ELF-1 (cell line): ENCODE data around the gene EFCAB11.
A peak's percentile ranks its signal among the peaks of the same experiment; 100 is the strongest.

Source experiments
- DNase-seq: peaks from one replicate; pipeline ENCODE4 v3.0.0-alpha.2; 2016; ENCODE audit warnings: low read depth, low spot score

EFCAB11 gene

GRCh38 chr14:89957376-89957775 is 2.8 kb upstream of the EFCAB11 start:
- DNase-seq = no peak

GRCh38 chr14:89956661-89957009 is 2.1 kb upstream of the EFCAB11 start:
- DNase-seq = no peak

DNA sequence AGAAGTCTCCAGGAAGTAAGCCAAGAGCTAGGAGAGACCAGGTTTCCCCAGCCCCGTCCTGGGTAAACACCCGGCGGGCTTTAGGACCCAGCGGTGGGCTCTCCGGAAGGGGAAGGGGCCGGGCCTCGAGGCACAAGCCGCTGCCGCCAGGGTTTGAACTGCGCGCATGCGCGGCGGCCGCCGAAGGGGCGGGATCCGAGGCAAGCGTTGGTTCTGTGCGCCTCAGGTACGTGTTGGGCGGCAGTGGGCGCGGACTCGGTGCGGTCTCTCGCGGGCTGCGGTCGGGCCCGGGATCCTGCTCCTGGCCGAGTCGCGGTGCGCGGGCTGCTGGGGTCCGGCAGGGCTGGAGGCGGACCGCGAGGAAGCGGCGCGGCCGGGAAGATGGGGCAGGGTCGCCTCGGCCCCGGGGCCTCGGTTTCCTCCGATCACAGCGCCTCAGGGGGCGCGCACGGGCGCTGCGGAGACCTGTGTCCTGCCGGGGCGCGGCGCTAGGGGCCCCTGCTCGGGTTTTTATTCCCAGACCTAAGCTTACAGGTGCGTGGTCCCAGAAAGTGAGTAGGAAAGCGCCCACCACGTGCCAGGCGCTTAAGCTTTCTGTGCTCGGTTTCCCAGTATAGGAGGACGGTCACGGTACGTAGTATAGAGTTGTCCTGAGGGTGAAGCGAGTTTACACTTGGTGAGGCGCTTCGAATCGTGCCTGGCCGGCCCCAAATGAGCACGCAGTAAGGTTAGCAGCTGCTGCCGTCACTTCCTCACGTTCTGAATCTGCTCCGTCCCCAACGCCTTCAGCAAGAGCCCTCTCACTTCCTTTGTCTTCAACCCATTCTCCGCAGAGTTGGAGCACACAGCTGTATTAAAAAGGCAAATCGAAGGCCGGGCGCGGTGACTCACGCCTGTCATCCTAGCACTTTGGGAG is 1.5 kb upstream of the EFCAB11 start, which contains the start of gene TDP1:
Gene TDP1, plus strand, starts transcription at position 183 of the 916 bp plus-strand sequence. CDS start 7,188 bp downstream, outside the sequence.
- peak; percentile 98 for DNase-seq

DNA sequence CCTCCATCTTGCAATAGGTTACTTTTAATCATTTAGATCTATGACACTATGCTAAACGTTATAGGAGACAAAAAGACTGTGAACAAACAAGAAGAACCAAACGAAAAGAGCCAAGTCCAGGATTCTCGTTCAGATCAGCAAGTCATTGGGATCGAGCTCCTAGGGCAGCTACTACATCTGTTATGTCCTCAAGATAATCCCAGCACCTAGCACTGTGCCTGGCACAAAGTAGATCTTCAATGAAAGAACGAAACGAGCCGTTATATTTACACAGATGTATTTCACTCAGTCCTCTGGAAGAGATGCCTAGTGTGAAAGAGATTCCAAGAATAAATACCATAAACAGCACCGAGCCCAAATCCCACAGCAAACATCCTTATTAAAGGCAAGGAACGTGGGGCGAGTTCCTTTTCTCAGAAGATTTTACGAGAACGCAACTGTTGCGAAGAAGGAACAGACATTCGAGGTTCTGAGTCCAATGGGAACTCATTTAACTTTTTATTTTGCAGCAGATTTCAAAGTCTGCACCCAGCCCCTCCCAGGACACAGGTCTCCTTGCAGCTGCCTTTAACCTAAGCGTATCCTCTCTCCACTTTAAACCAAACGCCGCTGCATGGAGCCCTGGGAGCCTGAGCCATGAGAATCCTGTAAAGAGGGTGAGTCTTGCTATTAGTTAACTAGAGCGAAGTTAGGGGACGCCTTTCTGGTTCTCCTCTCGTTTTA is 653 bp upstream of the EFCAB11 start:
- no peak for DNase-seq

DNA sequence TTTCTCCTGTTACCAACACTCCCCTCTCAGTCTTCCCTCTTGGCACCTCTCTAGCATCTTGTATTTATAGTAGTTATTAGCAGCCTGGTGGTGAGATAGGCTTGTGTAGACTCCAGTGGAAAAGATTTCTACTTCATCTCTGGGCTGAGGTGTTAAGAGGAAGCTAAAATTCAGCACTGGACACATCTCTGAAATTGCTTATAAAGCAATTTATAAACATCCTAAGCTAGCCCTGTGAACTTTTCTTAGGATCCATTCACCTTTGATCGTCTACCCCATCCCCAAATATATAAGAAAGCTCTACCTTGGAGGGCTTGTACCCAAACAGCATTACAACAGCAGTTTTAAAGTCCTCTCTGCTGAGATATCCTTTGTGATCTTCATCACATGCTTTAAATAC is 928 bp downstream of the EFCAB11 start:
- no peak for DNase-seq

DNA sequence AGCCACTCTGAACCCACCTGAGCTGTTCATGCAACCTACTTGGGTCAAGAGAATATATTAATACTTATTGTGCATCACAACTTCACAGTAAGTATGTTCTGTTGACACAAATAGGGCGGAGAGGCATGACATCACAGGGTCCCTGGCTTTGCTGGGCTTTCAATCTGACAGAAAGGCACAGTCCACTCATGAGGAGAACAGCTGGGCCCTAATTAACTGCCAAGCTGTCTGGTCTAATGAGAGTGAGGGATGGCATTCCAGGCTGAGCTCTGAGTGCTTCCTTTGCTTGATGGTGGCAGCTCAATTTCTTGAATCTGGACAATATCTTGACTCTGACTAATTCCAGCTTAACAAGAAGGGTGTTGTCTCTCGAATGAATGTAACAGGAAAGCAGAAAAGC is 2.0 kb downstream of the EFCAB11 start:
- no peak for DNase-seq

DNA sequence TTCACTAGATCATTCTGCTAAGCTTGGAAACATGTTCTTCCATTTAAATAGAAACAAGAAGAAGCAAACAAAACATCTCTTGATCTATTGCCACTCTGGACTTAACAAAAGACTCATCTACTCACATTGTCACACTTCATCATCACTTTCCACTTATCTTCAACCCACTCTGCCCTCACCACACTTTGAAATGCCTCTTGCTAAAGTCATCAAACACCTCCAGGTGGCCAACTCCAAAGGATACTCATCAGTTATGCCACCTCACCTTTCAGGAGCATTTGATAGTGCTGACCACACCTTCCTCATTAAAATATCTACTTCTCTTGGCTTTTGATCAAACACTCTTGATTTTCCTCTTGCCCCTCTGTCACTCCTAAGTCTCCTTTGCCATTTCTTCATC is 7.2 kb downstream of the EFCAB11 start:
- DNase-seq = no peak

DNA sequence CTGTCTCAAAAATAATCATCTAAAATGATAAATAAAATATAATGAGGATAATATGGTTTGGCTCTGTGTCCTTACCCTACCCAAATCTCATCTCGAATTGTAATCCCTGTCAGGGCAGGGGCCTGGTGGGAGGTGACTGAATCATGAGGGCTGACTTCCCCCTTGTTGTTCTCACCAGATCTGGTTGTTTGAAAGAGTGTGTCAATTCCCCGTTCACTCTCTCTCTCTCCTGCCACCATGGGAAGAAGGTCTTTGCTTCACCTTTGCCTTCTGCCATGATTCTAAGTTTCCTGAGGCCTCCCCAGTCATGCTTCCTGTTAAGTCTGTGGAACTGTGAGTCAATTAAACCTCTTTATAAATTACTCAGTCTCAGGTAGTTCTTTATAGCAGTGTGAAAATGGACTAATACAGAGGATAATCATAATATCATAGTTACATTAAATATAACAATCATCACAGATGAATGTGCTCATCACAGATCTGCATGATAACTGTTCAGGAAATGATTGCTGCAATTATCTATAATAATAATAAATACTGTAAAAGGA is 12.6 kb downstream of the EFCAB11 start:
- DNase-seq = no peak

DNA sequence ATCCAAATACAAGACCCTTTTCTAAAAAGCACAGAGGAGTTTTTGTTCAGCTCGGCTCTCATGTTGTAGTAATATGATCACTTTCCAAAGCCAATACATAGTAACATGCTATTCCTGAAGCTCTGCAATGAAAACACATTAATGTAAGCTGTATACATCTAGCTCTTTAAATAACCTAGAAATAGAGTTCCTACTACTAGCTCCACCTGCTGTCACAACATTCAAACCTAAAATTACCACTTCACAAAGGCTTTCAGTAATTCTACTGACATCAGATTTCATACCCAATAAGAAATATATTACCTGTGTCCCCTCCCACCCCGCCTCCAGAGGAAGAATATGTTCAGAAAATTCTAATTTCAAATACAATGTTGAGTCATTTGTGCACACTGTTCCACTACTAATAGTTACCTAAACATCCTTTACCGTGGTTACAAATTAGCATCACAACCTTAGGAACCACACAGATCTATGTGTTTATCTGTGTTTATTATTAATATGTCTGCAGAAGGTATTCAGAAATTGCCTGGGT is 17.8 kb downstream of the EFCAB11 start:
- no peak for DNase-seq

DNA sequence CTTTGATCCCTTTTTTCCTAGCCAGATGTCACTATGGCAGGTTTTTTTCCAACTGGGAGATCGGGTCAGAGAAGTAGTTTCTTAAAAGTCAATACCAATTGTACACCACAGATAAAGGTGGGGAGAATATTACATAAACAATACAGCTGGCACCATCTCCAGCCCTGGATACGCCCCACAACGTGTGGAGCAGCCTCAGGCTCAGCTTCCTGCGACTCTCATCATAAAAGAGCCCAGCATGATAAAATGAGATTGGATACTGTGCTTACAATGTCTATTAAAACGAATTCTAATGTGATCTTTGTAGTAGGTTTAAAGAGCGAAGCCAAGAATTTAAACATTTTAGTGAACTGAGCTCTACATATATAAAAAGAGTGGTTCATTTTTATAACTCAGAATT is 21.5 kb downstream of the EFCAB11 start:
- DNase-seq = no peak

- no peak for DNase-seq
These were observed 27.2 kb downstream of the EFCAB11 start for GRCh38 chr14:89927186-89927865.

GRCh38 chr14:89926694-89927093 is 27.8 kb downstream of the EFCAB11 start:
- no peak for DNase-seq

GRCh38 chr14:89924268-89924667 is 30.3 kb downstream of the EFCAB11 start:
- no peak for DNase-seq

- no peak for DNase-seq
These were observed 32.3 kb downstream of the EFCAB11 start for GRCh38 chr14:89922031-89922907.

- no peak for DNase-seq
These were observed 33.2 kb downstream of the EFCAB11 start for GRCh38 chr14:89921346-89921745.

DNA sequence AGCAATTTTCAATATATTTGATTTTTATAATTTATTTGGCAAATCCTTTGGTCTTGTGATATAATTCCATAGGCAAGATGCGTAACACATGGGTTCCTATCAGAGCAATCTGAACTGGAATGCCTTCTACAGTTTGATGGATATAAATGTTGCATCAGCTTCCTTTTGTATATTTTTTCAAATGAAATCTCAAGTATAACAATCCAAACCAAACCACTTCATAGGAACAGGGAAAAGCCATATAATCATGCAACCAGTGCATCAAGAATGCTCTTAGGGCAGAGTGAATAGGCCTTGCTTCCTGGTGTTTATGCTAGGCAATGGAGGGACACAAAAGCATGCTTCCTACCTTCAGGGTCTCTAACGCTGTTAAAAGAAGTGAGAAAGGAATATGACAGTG is 34.5 kb downstream of the EFCAB11 start:
- no peak for DNase-seq

- DNase-seq = no peak
These were observed 35.8 kb downstream of the EFCAB11 start for GRCh38 chr14:89918721-89919120.

GRCh38 chr14:89915114-89915878 is 39.2 kb downstream of the EFCAB11 start:
- DNase-seq = peak; percentile 61

DNA sequence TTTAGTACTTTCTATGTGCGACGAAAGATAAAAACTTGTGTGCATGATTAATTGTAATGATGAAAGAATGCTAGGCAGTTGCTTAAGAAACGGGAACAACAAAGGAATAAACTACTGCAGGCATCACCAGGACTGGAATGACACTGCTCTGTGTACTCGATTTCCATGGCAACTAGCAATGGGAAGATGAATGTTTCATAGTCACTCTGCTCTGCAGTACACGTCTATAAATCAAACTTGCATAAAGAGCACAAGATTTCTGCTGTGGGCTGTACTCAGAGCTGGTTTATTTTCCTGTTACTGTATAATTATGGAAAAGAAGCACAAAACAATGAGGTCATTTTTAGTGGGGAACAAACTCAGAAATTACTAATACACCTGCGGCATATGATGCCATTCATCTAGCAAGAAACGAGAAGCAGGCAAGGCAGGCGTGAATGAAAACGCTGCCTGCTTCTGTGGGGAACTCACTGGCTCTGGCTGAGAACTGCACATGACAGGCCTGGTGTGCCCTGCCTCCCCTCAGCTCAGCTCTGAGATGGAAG is 41.8 kb downstream of the EFCAB11 start:
- DNase-seq = no peak

GRCh38 chr14:89912221-89912620 is 42.3 kb downstream of the EFCAB11 start:
- DNase-seq = no peak
